Left ventricle myocardium inferior (tissue), 1 donor: Measurements from ENCODE around the gene PRKCZ. TPM values are rescaled to one million over a fixed set of nuclear protein-coding genes. Genes with fewer than 3 reads are reported as not detected.

Experiments
- DNase-seq: peaks from one replicate; pipeline ENCODE4 v3.0.0-alpha.2; 2020
- H3K27ac ChIP-seq: fragments of 200-600 bp; replicated peaks from 2 replicates; pipeline ENCODE4 v1.8.0; 2021
- H3K27me3 ChIP-seq: fragments of 200-600 bp; 2 replicates; pipeline ENCODE4 v1.8.0; 2021; ENCODE audit warnings: low read depth
- H3K36me3 ChIP-seq: fragments of 200-600 bp; 2 replicates; pipeline ENCODE4 v1.8.0; 2021
- H3K4me1 ChIP-seq: fragments of 200-600 bp; 2 replicates; pipeline ENCODE4 v1.8.0; 2021
- H3K4me3 ChIP-seq: fragments of 200-600 bp; 2 replicates; pipeline ENCODE4 v1.8.0; 2021; ENCODE audit warnings: mild to moderate bottlenecking, moderate library complexity
- H3K9me3 ChIP-seq: fragments of 200-600 bp; replicated peaks from 2 replicates; pipeline ENCODE4 v1.8.0; 2021
- intact Hi-C: fragments of 100-400 bp; cut with micrococcal nuclease; formaldehyde crosslinking; loops from one replicate; pipeline ENCODE4 v1.11.0; 2022
- total RNA-seq: library from RNA; stranded (reverse); fragmentation: NEBNext Ultra II Directional; extraction: Animal tissue kit (Norgen Biotek cat#: 25700); gene quantifications from one replicate; pipeline ENCODE4 v1.2.1, GENCODE V29; 2021
- TF ChIP-seq, protein P1 (sequence below): fragments of 200-600 bp; IDR thresholded peaks from 2 replicates; pipeline ENCODE4 v1.8.0; 2021; ENCODE audit warnings: antibody characterized with exemption, mild to moderate bottlenecking, borderline replicate concordance
- donor health status: DM: no; HTN: yes; CAD: no; lungs with severe emphysema.

Gene PRKCZ
- total RNA-seq, 1 donor from 2014 or later: 19.1 TPM

DNA sequence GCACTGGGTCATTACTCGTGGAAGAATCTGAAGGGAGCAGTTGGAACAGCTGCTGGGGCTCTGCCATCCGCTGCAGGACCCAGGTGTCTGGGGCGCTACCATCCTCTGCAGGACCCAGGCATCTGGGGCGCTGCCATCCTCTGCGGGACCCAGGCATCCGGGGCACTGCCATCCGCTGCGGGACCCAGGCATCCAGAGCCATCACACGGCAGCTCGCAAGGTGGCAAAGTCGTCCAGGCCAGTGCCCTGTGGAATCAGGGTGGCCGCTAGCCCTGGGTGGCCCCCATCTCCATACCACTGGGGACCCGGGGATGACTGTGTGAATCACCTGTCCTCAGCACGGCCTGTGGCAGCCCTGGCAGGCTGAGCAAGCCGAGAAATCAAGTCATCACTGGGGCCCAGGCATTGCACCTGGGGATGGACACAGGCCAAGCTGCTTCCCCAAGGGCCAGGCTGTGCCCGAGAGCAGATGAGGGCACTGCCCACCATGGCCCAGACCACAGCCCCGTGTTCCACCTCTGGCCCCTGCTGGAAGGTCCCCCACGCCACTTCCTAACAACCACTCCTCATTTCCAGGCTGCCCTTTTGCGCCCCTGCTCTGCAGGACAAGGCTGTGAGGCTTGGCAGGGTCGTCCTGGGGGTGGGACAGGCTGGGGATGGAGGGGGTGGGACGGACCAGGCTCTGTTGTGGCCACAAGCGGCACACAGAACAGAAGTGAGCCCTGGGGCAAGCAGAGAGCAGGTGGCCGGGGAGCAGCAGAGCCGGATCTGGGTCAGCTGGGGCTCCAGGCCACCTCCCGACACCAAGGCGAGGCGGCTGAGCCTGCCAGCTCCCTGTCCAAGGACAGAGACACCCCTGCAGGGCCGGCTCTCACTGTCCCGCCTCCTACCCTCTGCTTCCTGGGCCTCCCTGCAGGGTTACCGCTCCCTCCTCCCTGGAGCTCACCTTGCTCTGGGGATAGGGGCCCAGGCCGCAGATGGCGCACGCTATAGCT is 18.4 kb upstream of the PRKCZ start:
- DNase-seq: no peak
- intact Hi-C loops: no loop called here
- H3K27ac ChIP-seq: no peak overlapping the region
- peaks cover 7% of the 10 kb centered on the region for H3K27me3 ChIP-seq
- H3K9me3 ChIP-seq: no peaks in the 10 kb centered on the region
- H3K36me3 ChIP-seq: no peaks in the 10 kb centered on the region
- H3K4me3 ChIP-seq: no peak overlapping the region
- TF ChIP-seq, protein P1, sequence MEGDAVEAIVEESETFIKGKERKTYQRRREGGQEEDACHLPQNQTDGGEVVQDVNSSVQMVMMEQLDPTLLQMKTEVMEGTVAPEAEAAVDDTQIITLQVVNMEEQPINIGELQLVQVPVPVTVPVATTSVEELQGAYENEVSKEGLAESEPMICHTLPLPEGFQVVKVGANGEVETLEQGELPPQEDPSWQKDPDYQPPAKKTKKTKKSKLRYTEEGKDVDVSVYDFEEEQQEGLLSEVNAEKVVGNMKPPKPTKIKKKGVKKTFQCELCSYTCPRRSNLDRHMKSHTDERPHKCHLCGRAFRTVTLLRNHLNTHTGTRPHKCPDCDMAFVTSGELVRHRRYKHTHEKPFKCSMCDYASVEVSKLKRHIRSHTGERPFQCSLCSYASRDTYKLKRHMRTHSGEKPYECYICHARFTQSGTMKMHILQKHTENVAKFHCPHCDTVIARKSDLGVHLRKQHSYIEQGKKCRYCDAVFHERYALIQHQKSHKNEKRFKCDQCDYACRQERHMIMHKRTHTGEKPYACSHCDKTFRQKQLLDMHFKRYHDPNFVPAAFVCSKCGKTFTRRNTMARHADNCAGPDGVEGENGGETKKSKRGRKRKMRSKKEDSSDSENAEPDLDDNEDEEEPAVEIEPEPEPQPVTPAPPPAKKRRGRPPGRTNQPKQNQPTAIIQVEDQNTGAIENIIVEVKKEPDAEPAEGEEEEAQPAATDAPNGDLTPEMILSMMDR: no peak
- H3K4me1 ChIP-seq: peaks cover 11% of the 10 kb centered on the region

DNA sequence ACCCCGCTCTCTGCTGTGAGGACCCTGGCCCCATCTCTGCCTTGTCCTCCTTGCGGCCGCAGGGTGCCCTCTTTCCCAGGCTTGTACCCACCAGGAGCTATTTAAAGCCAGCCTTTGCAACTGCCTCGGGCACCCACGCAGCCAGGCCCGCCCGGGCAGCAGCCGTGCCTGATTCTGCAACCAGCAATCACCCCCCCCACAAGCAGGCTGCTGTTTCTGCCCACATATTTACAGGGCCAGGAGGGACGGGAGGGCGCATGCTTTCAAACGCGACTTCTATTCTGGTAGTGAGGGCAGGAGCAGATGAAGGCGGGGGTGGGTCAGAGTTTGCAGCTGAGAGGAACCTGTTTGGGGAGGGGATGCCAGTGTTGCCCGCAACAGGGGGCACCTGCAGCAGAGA is 17.5 kb upstream of the PRKCZ start:
- no peak for DNase-seq
- Histone ChIP-seq H3K4me3 (no peak overlapping the region), H3K36me3 (no peaks in the 10 kb centered on the region), H3K27ac (peak overlapping the region; percentile 16), H3K9me3 (no peaks in the 10 kb centered on the region), H3K4me1 (peaks cover 11% of the 10 kb centered on the region), H3K27me3 (peaks cover 7% of the 10 kb centered on the region)
- intact Hi-C loops: no loop called here
- TF ChIP-seq, protein P1: no peak

DNA sequence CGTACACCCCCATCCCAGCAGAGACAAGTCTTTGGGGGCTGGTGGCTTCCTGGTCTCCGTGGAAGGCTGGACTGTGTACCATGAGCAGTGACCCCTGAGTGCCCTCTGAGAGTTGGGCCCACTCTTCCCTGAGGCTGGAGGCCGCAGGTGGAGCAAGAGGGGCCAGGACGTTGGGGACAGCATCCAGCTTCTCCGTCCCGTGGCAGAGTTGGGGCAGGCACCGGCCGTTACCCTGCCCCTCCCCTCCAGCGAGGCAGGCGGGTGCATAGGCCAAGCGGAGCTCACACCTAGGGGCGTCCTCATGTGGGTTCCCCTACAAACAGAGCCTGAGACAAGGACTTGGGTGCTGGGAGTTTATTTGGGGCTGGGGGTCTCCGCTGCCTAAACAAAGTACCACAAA is 17.0 kb upstream of the PRKCZ start:
- Histone ChIP-seq H3K4me1 (peaks cover 11% of the 10 kb centered on the region), H3K4me3 (no peak overlapping the region), H3K27ac (peak overlapping the region; percentile 16), H3K36me3 (no peaks in the 10 kb centered on the region), H3K9me3 (peaks cover 1% of the 10 kb centered on the region), H3K27me3 (peaks cover 7% of the 10 kb centered on the region)
- no peak for DNase-seq
- TF ChIP-seq, protein P1: no peak
- intact Hi-C loops: no loop called here

DNA sequence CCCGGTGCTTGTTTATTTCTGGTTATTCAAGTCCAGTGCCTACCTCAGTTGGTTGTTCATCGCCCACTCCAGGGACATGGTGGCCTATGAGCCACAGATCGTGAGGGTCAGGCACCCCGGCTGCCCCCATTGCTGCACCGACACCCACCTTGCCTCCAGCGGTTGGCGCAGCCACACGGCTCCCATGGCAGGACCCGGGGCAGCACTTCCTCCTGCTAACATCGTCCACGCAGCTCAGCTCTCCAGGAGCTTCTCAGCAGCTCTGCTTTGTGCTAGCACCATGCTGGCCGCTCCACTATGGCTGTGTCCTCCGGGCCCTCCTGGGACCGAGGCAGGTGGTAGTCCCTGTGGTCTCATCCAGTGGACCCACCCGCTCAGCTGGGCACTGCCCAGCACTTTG is 13.9 kb upstream of the PRKCZ start:
- Histone ChIP-seq H3K4me3 (no peak overlapping the region), H3K4me1 (peaks cover 11% of the 10 kb centered on the region), H3K36me3 (no peaks in the 10 kb centered on the region), H3K27ac (no peak overlapping the region), H3K27me3 (peaks cover 7% of the 10 kb centered on the region), H3K9me3 (peaks cover 6% of the 10 kb centered on the region)
- intact Hi-C loops: no loop called here
- no peak for DNase-seq
- TF ChIP-seq, protein P1: no peak

DNA sequence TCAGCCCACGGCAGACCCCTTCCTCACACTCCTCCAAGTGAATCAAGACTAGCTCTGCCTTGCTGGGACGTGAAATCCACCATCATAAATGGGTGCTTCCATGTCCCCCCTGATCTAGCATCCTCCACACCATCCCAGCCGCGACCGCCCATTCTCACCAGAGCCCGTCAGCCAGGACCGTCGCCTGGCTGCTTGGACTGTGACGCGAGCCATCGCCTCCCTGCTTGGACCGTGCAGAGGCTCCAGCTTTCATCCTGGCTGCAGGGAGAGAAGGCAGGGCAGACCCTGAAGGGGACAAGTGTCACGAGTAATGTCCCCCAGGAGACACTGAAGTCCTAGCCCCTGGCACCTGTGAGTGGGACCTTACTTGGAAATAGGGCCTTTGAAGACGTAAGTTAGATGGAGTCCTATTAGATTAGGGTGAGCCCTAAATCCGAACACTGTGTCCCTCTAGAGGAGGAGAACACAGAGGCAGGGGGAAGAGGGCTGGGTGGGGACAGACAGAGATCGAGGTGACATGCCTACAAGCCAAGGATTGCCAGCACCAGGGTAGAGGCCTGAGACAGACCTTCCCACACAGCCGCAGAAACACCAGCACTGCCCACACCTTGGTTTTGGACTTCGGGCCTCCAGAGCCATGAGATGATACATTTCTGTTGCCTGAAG is 12.8 kb upstream of the PRKCZ start:
- Histone ChIP-seq H3K4me3 (no peak overlapping the region), H3K9me3 (peaks cover 6% of the 10 kb centered on the region), H3K4me1 (peaks cover 8% of the 10 kb centered on the region), H3K36me3 (no peaks in the 10 kb centered on the region), H3K27ac (no peak overlapping the region), H3K27me3 (peaks cover 3% of the 10 kb centered on the region)
- intact Hi-C loops: no loop called here
- DNase-seq: no peak
- TF ChIP-seq, protein P1: no peak
